IMR-90 (cell line): ENCODE measurements around the gene ABI3BP. TPM values are rescaled to one million over a fixed set of nuclear protein-coding genes. Genes with fewer than 3 reads are reported as not detected.

Experiments used
- ATAC-seq: fragments of 200-7000 bp; cut with Tn5 transposase; 2 replicates; pipeline ENCODE4 v1.9.1; 2020; ENCODE audit warnings: low read depth, mild to moderate bottlenecking, moderate library complexity
- BruUV-seq: library from RNA; stranded (reverse); fragments of 400-500 nt; replicated peaks from 2 replicates; lab custom pipeline; 2021; lab: Mats Ljungman, UMichigan
- CTCF ChIA-PET: fragments of 300-600 bp; formaldehyde crosslinking; extraction: SDS; loops from one replicate; lab custom pipeline; 2021; ENCODE audit warnings: antibody characterized with exemption; lab: Yijun Ruan, JAX
- POLR2A ChIA-PET: fragments of 300-600 bp; sonication (Branson Sonifier 250); formaldehyde crosslinking; loops from one replicate; lab custom pipeline; 2022; ENCODE audit warnings: antibody characterized with exemption; ENCODE audit not compliant: unreplicated experiment; lab: Charles Lee
- DNase-seq: peaks from one replicate; pipeline ENCODE4 v3.0.0; 2013
- H2AFZ ChIP-seq: replicated peaks from 2 replicates; pipeline ENCODE3; 2013; ENCODE audit warnings: low read length, mild to moderate bottlenecking; ENCODE audit not compliant: poor library complexity
- H2AK5ac ChIP-seq: 2 replicates; pipeline ENCODE4 v1.6.1; 2013; ENCODE audit warnings: low read depth, low read length, inconsistent platforms
- H2AK9ac ChIP-seq: replicated peaks from 2 replicates; pipeline ENCODE3; 2013; ENCODE audit warnings: mild to moderate bottlenecking, low read depth, low read length, moderate library complexity; ENCODE audit not compliant: poor library complexity
- H2BK120ac ChIP-seq: 2 replicates; pipeline ENCODE4 v1.6.1; 2013; ENCODE audit warnings: low read depth, low read length, inconsistent platforms
- H2BK15ac ChIP-seq: 3 replicates; pipeline ENCODE4 v1.6.1; 2013; ENCODE audit warnings: low read depth, low read length, inconsistent platforms
- H2BK20ac ChIP-seq: 2 replicates; pipeline ENCODE4 v1.6.1; 2013; ENCODE audit warnings: low read depth, mild to moderate bottlenecking, inconsistent platforms, low read length, moderate library complexity
- H2BK5ac ChIP-seq: 2 replicates; pipeline ENCODE4 v1.6.1; 2013; ENCODE audit warnings: mild to moderate bottlenecking, low read depth, low read length, inconsistent platforms; ENCODE audit not compliant: poor library complexity, severe bottlenecking
- H3K14ac ChIP-seq: replicated peaks from 2 replicates; pipeline ENCODE4 v1.6.1; 2013; ENCODE audit warnings: low read depth, low read length, inconsistent platforms
- H3K18ac ChIP-seq: 2 replicates; pipeline ENCODE4 v1.6.1; 2013; ENCODE audit warnings: low read depth, low read length, control low read depth
- H3K23ac ChIP-seq: 2 replicates; pipeline ENCODE4 v1.6.1; 2013; ENCODE audit warnings: low read depth, low read length, inconsistent platforms
- H3K27ac ChIP-seq: 2 replicates; pipeline ENCODE4 v1.5.1; 2013; ENCODE audit warnings: mild to moderate bottlenecking, control low read depth, low read length; ENCODE audit not compliant: insufficient read depth
- H3K27me3 ChIP-seq: 2 replicates; pipeline ENCODE4 v1.6.1; 2013; ENCODE audit warnings: low read length; ENCODE audit not compliant: control insufficient read depth, insufficient read depth
- H3K36me3 ChIP-seq: 2 replicates; pipeline ENCODE4 v1.6.1; 2013; ENCODE audit warnings: low read length, mixed read lengths; ENCODE audit not compliant: control insufficient read depth, insufficient read depth
- H3K4ac ChIP-seq: 2 replicates; pipeline ENCODE4 v1.6.1; 2013; ENCODE audit warnings: low read depth, low read length, inconsistent platforms
- H3K4me1 ChIP-seq: 2 replicates; pipeline ENCODE4 v1.6.1; 2013; ENCODE audit warnings: low read length, mixed read lengths; ENCODE audit not compliant: control insufficient read depth, insufficient read depth
- H3K4me2 ChIP-seq: 2 replicates; pipeline ENCODE4 v1.6.1; 2013; ENCODE audit warnings: low read depth, mild to moderate bottlenecking, control low read depth, low read length, moderate library complexity
- H3K4me3 ChIP-seq: 2 replicates; pipeline ENCODE4 v1.5.1; 2013; ENCODE audit warnings: low read depth, mild to moderate bottlenecking, control low read depth, low read length, moderate library complexity; ENCODE audit not compliant: insufficient read depth
- H3K56ac ChIP-seq: 2 replicates; pipeline ENCODE4 v1.6.1; 2013; ENCODE audit warnings: low read length, inconsistent platforms; ENCODE audit not compliant: insufficient read depth; ENCODE audit errors: extremely low read depth
- H3K79me1 ChIP-seq, 2 experiments: 2 replicates each; pipeline ENCODE4 v1.6.1; 2013; ENCODE audit warnings: low read length in 2 of 2, inconsistent platforms in 1 of 2, low read depth in 1 of 2
- H3K9ac ChIP-seq: 2 replicates; pipeline ENCODE4 v1.6.1; 2013; ENCODE audit warnings: low read depth, low read length, control low read depth
- H3K9me1 ChIP-seq: 2 replicates; pipeline ENCODE4 v1.6.1; 2013; ENCODE audit warnings: low read length, inconsistent platforms; ENCODE audit not compliant: insufficient read depth
- H3K9me3 ChIP-seq: 2 replicates; pipeline ENCODE4 v1.6.1; 2013; ENCODE audit warnings: low read length; ENCODE audit not compliant: control insufficient read depth, insufficient read depth
- H4K20me1 ChIP-seq: 2 replicates; pipeline ENCODE4 v1.6.1; 2013; ENCODE audit warnings: low read length, inconsistent platforms; ENCODE audit not compliant: insufficient read depth
- H4K5ac ChIP-seq: 2 replicates; pipeline ENCODE4 v1.6.1; 2013; ENCODE audit warnings: mild to moderate bottlenecking, low read depth, low read length, control low read depth
- H4K8ac ChIP-seq, 2 experiments: 2 replicates each; pipeline ENCODE4 v1.6.1; 2013; ENCODE audit warnings: low read depth in 2 of 2, low read length in 2 of 2, control low read depth in 1 of 2, inconsistent platforms in 1 of 2
- H4K91ac ChIP-seq: 2 replicates; pipeline ENCODE4 v1.6.1; 2013; ENCODE audit warnings: low read depth, low read length, inconsistent platforms; ENCODE audit not compliant: insufficient read depth
- BHLHE40 ChIP-seq: fragments of 150-350 bp; IDR thresholded peaks from 2 replicates; pipeline ENCODE4 v1.6.1; 2016; ENCODE audit warnings: mild to moderate bottlenecking, low read depth, low read length
- CEBPB ChIP-seq: IDR thresholded peaks from 2 replicates; pipeline ENCODE4 v1.6.1; 2012; ENCODE audit warnings: low read depth, low read length, improper control_type of control experiment
- CHD1 ChIP-seq: IDR thresholded peaks from 2 replicates; pipeline ENCODE4 v1.6.1; 2012; ENCODE audit warnings: low read depth, low read length, improper control_type of control experiment
- FOS ChIP-seq: fragments of 150-350 bp; IDR thresholded peaks from 2 replicates; pipeline ENCODE4 v1.6.1; 2016; ENCODE audit warnings: low read depth, low read length
- MAFK ChIP-seq: IDR thresholded peaks from 2 replicates; pipeline ENCODE4 v1.6.1; 2012; ENCODE audit warnings: low read depth, low read length, improper control_type of control experiment
- MAZ ChIP-seq: IDR thresholded peaks from 2 replicates; pipeline ENCODE4 v1.6.1; 2012; ENCODE audit warnings: low read depth, mild to moderate bottlenecking, low read length, improper control_type of control experiment, moderate library complexity, borderline replicate concordance
- MXI1 ChIP-seq: IDR thresholded peaks from 2 replicates; pipeline ENCODE4 v1.6.1; 2012; ENCODE audit warnings: low read depth, mild to moderate bottlenecking, low read length, moderate library complexity, borderline replicate concordance
- NFE2L2 ChIP-seq: fragments of 150-350 bp; IDR thresholded peaks from 2 replicates; pipeline ENCODE4 v1.6.1; 2016; ENCODE audit warnings: low read depth, mild to moderate bottlenecking, low read length
- POLR2A ChIP-seq: IDR thresholded peaks from 2 replicates; pipeline ENCODE4 v1.6.1; 2012; ENCODE audit warnings: mild to moderate bottlenecking, low read depth, low read length
- RAD21 ChIP-seq: IDR thresholded peaks from 2 replicates; pipeline ENCODE4 v1.6.1; 2012; ENCODE audit warnings: low read length, improper control_type of control experiment
- RCOR1 ChIP-seq: IDR thresholded peaks from 2 replicates; pipeline ENCODE4 v1.6.1; 2012; ENCODE audit warnings: mild to moderate bottlenecking, low read length, improper control_type of control experiment; ENCODE audit not compliant: insufficient replicate concordance
- RFX5 ChIP-seq: IDR thresholded peaks from 2 replicates; pipeline ENCODE4 v1.8.0; 2012; ENCODE audit warnings: low read depth, mild to moderate bottlenecking, low read length, moderate library complexity
- SMC3 ChIP-seq: fragments of 150-350 bp; IDR thresholded peaks from 2 replicates; pipeline ENCODE4 v1.6.1; 2016; ENCODE audit warnings: low read depth, mild to moderate bottlenecking, antibody characterized with exemption, low read length, moderate library complexity
- WGBS, 2 experiments: methylation state at CpG; one replicate each; pipeline versions ENCODE4 v1.1.5 to v1.1.7; 2013; ENCODE audit warnings: missing lambda C conversion rate in 2 of 2; ENCODE audit not compliant: insufficient read length in 1 of 2; ENCODE audit errors: extremely low coverage in 2 of 2; 5-methylcytosine and 5-hydroxymethylcytosine counted together
- dilution Hi-C: fragments of 300-500 bp; cut with HindIII; formaldehyde crosslinking; loops from one replicate; pipeline ENCODE4 v1.14.3; 2018; ENCODE audit warnings: low sequenced_read_pairs; ENCODE audit not compliant: unreplicated experiment
- in situ Hi-C: fragments of 300-500 bp; cut with MboI; formaldehyde crosslinking; loops from 3 replicates; pipeline ENCODE4 v1.14.3; 2019; ENCODE audit warnings: low sequenced_read_pairs, inconsistent platforms, mixed read lengths
- intact Hi-C: fragments of 100-400 bp; cut with micrococcal nuclease; formaldehyde crosslinking; loops from 2 replicates; pipeline ENCODE4 v1.10.0; 2022
- polyA plus RNA-seq, 3 experiments: library from polyadenylated mRNA; depleted of rRNA; stranded (reverse); fragments of >200 nt; gene quantifications; 2 replicates each; pipeline ENCODE4 v1.2.3, GENCODE V29; 2012; ENCODE audit warnings: low replicate concordance in 1 of 3
- total RNA-seq: library from RNA; depleted of rRNA; stranded (reverse); fragments of >200 nt; gene quantifications from 2 replicates; pipeline ENCODE4 v1.2.3, GENCODE V29; 2012
- TF ChIP-seq, protein P1 (sequence below): fragments of 150-350 bp; IDR thresholded peaks from 2 replicates; pipeline ENCODE4 v1.6.1; 2017; ENCODE audit warnings: mild to moderate bottlenecking, antibody characterized with exemption, low read length, low read depth
- TF ChIP-seq, protein P2 (sequence below): conservative IDR thresholded peaks from 2 replicates; pipeline ENCODE4 v1.5.1; 2012; ENCODE audit warnings: mild to moderate bottlenecking, low read depth, low read length, improper control_type of control experiment
- TF ChIP-seq, protein P3 (sequence below): fragments of 150-350 bp; IDR thresholded peaks from 2 replicates; pipeline ENCODE4 v1.6.1; 2016; ENCODE audit warnings: low read depth, mild to moderate bottlenecking, low read length, moderate library complexity, borderline replicate concordance

Gene ABI3BP
- total and polyA plus RNA-seq, 2 of the 4 experiments (the other 2 are of a cell fraction), result 3.0 to 26.7 TPM

DNA sequence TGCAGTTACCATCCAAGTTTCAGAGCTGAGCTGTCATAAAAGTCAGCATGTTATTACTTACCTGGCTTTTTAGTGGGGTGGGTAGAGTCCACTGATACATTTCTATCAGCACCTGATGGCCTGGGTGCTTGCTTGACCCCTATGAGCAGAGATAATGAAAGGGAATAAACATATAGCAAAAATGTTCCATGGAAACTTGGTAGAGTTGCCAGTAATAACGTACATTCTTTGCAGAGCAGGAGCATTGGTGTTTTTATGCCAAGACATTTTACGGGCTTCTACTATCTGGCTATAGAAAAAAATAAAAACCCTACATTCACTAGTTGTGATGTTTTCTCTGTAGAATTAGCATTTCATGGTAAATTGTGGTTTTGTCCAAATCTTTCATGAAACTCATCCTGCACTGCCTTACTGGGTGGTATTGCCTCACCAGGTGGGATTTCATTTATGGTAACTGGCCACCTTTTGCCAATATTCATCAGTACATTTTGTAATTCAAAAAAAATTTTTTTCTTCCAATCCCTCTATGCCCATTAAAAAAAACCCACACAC, 213.1 kb downstream of the ABI3BP start:
- Histone ChIP-seq H3K9me1 (peaks cover 15% of the 10 kb centered on the region), H3K4ac (no peak overlapping the region), H3K79me1 (no peaks in the 10 kb centered on the region), H2BK5ac (no peak overlapping the region), H3K27me3 (no peaks in the 10 kb centered on the region), H3K23ac (no peak overlapping the region), H4K5ac (no peak overlapping the region), H2BK15ac (no peak overlapping the region), H3K36me3 (no peaks in the 10 kb centered on the region), H3K18ac (no peak overlapping the region), H4K8ac (no peak overlapping the region), H3K27ac (no peak overlapping the region), H3K4me1 (peaks cover 10% of the 10 kb centered on the region), H3K9me3 (no peaks in the 10 kb centered on the region), H3K4me2 (no peak overlapping the region), H2AK9ac (no peak overlapping the region), H4K91ac (no peak overlapping the region), H3K4me3 (no peak overlapping the region), H2AK5ac (no peak overlapping the region), H3K14ac (no peak overlapping the region), H4K20me1 (no peaks in the 10 kb centered on the region), H3K56ac (no peak overlapping the region), H2AFZ (no peak overlapping the region), H2BK20ac (no peak overlapping the region), H2BK120ac (no peak overlapping the region), H3K9ac (no peak overlapping the region)
- BruUV-seq, result no TSS peak
- dilution Hi-C loops (no loop called here), in situ Hi-C loops (no loop called here), intact Hi-C loops (no loop called here)
- TF ChIP-seq CEBPB, result no peak
- TF ChIP-seq NFE2L2, result no peak
- TF ChIP-seq RCOR1, result no peak
- no peak for TF ChIP-seq MAFK
- TF ChIP-seq, protein P1, sequence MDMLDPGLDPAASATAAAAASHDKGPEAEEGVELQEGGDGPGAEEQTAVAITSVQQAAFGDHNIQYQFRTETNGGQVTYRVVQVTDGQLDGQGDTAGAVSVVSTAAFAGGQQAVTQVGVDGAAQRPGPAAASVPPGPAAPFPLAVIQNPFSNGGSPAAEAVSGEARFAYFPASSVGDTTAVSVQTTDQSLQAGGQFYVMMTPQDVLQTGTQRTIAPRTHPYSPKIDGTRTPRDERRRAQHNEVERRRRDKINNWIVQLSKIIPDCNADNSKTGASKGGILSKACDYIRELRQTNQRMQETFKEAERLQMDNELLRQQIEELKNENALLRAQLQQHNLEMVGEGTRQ, result no peak
- TF ChIP-seq MAZ, result no peak
- no peak for TF ChIP-seq RAD21
- TF ChIP-seq, protein P2, sequence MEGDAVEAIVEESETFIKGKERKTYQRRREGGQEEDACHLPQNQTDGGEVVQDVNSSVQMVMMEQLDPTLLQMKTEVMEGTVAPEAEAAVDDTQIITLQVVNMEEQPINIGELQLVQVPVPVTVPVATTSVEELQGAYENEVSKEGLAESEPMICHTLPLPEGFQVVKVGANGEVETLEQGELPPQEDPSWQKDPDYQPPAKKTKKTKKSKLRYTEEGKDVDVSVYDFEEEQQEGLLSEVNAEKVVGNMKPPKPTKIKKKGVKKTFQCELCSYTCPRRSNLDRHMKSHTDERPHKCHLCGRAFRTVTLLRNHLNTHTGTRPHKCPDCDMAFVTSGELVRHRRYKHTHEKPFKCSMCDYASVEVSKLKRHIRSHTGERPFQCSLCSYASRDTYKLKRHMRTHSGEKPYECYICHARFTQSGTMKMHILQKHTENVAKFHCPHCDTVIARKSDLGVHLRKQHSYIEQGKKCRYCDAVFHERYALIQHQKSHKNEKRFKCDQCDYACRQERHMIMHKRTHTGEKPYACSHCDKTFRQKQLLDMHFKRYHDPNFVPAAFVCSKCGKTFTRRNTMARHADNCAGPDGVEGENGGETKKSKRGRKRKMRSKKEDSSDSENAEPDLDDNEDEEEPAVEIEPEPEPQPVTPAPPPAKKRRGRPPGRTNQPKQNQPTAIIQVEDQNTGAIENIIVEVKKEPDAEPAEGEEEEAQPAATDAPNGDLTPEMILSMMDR, result no peak
- TF ChIP-seq, protein P3, sequence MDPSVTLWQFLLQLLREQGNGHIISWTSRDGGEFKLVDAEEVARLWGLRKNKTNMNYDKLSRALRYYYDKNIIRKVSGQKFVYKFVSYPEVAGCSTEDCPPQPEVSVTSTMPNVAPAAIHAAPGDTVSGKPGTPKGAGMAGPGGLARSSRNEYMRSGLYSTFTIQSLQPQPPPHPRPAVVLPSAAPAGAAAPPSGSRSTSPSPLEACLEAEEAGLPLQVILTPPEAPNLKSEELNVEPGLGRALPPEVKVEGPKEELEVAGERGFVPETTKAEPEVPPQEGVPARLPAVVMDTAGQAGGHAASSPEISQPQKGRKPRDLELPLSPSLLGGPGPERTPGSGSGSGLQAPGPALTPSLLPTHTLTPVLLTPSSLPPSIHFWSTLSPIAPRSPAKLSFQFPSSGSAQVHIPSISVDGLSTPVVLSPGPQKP, result no peak
- no peak for TF ChIP-seq POLR2A
- no peak for TF ChIP-seq MXI1
- TF ChIP-seq FOS, result no peak
- TF ChIP-seq SMC3, result no peak
- TF ChIP-seq RFX5, result no peak
- no peak for TF ChIP-seq BHLHE40
- TF ChIP-seq CHD1, result no peak
- POLR2A ChIA-PET, result no interaction called here
- WGBS, 2 experiments, result no CpG with 5 or more reads among the region's 2 CpGs
- ATAC-seq, result no peak
- CTCF ChIA-PET, result no interaction called here
- DNase-seq, result no peak
